Measurements from ENCODE around the gene ARHGEF40.
A peak's percentile ranks its signal among the peaks of the same experiment; 100 is the strongest.

The ARHGEF40 gene

DNA sequence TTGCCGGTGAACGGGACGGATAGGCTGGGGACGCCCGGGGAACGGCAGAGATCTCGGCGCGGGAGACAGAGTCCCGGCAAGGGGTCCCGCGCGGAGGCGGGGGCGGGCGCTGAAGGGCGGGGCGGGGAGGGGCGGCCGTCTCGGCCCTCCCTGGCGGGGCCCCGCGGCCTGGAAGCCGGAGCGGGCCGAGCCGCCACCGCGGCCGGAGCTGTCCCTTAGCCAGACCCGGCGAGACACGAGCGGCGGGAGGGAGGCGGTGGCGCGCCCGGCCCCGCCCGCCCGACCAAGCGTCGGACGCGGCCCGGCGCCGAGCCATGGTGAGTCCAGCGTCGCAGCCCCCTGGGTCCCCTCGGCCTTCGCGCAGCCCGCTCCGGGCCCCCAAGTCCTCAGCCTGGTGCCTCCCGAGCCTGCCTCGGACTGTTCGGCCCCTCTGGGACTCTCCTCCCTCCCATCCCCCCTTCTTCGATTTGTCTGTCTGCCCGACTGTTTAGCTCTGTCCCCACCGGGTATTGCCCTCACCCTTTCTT is at the start of gene ARHGEF40:
Gene ARHGEF40 (plus strand): TSS at position 222 of the 527 bp plus-strand sequence. CDS start 93 bp downstream, at position 315.
- DNase-seq: peak; percentile 26

DNA sequence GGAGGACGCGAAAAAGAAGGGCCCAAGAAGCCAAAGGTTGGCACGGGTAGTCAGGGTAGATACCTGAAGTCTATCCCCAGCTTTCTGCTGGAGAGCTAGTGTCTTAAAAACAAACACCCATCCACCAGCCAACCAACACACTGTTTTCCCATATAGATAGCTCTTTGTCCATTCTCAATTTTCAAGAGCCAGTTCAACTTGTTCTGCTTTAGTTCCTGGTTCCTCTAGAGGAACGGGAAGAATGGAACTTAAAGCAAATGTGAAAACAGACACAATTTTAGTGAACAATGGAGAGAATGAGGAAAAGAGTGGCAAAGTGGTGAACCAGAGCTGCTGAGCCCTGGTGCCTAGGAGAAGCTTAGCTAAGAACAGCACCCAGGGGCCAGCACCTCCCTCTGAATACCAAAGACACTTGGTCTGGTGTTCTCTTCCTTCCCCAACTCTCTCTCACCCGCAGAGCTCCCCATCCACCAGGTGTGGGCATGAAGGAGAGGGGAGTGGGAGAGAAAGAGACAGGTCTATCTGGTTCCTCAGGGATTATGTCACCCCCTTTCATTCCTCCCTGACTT is 49.0 kb upstream of the ARHGEF40 start:
- DNase-seq: no peak

DNA sequence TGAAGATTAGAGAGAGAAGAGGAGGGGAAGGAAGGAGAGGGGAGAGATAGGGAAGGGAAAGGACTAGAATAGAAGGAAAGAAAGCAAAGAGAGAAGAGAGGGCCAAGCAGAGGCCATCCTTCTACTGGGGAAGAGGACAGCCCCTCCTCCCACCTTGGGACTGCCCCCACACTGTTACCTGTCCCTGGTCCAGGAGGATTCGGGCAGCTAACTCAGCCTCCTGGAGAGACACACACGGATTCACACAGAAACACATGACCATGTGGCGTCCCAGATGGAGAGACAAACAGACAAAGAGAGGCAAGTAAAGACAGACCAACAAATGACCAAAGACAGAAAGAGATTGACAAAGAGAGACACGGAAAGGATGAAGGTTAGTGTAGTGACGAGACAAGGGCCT is 47.4 kb upstream of the ARHGEF40 start:
- no peak for DNase-seq

DNA sequence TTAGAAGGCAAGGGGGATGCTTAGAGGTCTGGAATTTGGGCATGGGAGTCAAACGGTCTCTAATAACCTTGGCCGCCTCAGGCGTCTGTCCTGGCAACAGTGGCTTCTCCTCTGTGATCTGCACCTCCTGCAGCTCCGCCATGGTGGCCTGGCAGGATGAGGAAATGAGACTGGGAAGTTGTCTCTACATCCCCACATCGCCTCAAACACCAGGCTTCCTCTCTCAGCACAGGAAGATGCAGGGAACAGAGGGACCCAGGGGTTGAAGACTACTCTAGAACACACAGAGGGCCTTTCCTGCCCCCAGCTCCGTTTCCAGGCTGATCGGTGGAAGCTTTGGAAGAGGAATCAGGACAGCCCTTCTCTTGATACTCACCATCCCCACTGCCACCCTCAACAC is 46.9 kb upstream of the ARHGEF40 start:
- no peak for DNase-seq

DNA sequence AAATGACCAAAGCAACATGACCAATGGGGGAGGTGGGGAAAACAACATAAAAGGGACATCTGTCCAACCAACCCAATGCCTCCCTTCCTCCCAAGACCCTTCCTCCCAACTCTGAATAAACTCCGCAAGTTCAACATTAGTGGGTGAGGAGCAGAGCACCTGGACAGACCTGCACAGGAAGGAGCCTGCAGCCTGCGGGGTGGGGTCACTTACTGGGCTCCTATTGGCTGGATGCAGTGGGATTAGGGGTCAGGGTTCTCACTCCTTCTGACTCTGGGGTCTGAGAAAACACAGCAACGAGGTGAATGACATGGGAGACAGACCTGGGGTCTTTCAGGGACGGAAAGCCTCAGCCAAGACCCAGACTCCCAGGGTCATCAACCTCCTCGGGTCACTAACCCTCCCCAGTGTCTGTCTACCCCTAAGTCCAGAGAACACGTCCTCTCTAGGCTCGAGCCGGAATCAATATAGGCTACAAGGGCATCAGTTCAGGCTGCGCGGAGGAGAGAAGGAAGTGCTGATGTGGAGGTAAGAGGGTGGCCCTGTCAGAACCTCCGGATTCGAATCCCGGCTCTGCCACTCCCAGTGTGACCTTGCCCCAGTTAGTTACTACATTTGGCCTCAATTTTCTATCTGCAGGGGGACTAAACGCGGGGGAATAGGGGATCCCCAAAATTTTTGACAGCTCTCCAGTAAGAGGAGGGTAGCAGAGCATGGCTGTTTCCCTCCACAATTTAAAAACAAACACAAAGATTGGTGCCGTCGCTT is 46.1 kb upstream of the ARHGEF40 start:
- no peak for DNase-seq

DNA sequence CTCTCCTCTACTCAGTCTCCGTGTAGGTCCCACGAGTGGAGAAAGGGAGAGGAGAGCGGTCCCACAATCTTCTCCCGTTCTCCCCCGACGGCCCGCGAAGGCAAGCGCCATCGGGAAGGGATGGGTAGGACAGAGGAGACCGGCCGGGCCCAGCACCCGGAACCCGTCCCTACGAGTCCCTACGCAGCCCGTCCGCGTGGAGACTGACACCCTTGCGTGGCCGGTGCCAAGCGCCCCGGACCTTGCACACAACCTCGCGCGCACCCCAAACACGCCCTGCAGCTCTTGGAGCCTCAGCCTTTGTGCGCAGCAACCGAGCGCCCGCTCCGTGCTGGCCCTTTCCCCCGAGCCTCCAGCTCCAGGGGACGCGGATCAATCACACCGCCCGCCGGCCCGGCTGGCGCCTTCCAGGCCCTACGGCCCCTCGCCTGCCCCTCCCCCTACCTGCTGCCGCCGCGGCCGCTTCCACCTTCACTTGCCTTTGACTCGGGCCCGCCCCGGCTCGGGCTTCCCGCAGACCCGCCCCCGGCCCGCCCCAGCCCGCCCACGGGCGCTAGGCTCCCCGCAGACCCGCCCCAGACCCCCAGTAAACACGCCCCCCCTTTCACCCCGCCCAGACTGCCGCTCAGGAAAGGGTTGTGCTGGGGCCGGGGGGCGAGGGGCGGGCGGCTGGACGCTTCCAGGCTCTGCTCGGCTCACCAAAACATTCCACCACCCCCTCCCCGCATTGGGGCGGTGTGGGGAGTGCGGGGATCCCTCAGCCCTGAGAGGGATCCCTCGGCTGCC is 45.3 kb upstream of the ARHGEF40 start, which contains the start of gene NDRG2:
Gene NDRG2 (minus strand): TSS at position 477 of the 786 bp plus-strand sequence. CDS start 1,746 bp downstream, outside the sequence.
- peak; percentile 68 for DNase-seq

DNA sequence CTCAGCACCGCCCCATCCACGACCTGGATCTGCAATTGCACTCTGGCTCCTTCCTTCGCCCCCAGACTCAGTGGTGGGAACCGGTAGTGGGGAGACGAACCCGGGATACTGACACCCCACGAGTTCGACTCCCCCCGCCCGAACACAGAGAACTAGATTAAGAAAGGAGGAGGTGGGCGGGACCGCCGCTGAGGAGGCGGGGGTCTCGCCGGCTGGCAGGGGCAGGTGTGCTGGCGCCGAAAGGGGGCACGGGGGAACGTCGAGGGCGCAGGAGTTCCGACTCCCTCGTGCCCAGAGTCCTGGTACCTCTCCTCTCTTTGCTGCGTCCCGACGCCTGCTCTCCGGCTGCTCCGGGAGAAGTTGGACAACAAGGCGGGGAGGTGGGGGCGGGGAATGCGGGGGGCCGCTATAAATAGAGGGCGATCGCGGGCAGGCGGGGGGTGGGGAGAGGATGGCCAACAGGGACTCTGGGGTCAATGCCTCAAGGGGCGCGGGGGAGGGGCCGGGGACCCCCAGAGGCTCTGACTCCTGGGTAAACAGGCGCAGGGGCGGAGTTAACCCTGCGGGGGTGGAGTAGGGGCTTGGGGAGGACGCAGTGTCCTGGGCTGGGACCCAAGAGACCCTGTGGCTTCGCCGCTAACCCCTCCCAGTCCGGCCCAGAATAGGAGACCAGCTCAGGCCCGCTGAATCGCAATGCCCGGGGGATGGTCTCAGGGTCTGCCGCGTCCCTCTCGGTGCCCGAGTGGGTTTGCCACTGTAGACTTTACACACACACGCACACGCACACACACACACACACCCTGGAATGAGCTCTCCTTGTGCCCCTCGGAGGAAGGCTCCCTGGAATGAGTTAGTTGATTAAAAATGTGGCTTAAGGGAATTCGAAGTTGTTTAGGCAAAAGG is 44.5 kb upstream of the ARHGEF40 start:
- no peak for DNase-seq

DNA sequence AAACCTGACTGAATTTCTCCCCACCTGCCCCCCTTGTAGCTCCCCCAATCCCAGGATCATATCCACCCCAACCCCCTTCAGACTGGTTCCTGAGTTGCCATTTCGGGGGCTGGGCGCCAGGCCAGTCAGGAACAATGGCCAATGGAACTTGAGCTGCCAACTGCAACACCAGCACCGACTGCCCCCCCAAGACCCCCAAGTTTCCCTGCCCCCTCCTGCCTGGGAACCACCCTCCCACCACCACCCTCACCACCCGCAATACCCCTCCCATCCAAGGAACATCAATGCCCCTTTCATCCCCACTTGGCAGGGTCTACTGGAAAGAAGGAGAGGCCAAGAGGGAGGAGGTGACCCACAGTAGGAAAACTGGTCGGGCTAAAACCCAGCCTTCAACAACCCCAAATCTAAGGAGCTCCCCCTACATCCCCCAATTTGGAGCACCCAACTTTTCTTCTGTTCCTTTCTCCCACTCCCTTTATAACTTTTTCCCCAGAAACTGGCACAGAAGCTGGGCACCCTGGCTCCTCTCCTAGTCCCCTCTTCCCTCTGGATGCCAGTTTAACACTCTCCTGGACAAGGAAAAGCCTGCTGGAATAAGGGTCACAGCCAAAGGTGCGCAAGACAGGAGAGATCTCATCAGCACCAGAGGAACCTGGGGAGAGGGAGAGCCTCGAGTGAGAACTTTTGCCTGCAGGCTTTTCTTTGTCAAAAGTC is 43.7 kb upstream of the ARHGEF40 start:
- no peak for DNase-seq

DNA sequence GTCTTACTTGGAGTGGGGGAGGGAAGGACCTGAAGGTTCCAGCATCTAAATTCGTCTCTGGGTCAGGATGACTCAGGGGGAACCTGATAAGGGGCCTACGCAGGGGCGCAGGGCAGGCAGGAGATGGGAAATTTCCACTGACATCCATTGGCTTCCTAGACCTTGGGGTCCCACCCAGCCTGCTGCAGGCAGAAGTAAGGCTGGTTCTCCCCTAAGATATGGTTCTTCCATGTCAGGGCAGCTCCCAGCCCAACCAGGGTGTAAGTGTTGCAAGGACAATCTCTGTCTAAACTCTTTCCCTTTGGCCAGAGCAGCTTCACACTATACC is 43.2 kb upstream of the ARHGEF40 start:
- DNase-seq: no peak

DNA sequence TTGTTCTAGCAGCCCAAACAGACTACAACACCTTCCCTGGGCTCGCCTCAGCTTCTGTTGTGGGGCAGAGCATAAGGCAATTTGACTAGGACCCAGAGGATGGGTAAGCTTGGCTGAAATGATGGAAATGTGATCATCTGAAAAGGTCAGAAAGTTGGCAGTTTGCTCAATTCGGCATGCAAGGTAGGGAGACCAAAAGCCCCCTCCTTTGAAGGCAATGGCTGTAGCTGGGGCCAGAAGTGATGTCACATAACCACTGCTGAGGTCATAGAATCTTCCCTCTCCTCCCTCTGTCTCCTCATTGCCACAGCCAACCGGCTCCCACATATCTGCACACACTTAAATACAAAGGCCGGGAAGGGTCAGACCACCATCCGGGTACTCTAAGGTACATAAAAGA is 40.2 kb upstream of the ARHGEF40 start, which contains the start of gene TPPP2:
Gene TPPP2 (plus strand): TSS at position 301 of the 400 bp plus-strand sequence. CDS start 365 bp downstream, outside the sequence.
- no peak for DNase-seq

DNA sequence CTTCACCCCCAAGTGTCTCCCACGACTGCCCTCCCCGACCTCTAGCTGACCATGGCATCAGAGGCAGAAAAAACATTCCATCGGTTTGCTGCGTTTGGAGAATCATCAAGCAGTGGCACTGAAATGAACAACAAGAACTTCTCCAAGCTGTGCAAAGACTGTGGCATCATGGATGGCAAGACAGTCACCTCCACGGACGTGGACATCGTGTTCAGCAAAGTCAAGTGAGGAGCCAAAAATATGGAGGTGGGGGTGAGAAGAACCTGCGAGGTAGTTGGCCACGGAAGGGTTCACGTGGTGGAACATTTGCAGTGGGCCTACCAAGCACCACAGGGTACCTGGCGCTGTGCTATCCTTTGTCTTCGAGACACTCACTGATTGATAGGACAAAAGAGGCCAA is 39.6 kb upstream of the ARHGEF40 start:
- DNase-seq: no peak

DNA sequence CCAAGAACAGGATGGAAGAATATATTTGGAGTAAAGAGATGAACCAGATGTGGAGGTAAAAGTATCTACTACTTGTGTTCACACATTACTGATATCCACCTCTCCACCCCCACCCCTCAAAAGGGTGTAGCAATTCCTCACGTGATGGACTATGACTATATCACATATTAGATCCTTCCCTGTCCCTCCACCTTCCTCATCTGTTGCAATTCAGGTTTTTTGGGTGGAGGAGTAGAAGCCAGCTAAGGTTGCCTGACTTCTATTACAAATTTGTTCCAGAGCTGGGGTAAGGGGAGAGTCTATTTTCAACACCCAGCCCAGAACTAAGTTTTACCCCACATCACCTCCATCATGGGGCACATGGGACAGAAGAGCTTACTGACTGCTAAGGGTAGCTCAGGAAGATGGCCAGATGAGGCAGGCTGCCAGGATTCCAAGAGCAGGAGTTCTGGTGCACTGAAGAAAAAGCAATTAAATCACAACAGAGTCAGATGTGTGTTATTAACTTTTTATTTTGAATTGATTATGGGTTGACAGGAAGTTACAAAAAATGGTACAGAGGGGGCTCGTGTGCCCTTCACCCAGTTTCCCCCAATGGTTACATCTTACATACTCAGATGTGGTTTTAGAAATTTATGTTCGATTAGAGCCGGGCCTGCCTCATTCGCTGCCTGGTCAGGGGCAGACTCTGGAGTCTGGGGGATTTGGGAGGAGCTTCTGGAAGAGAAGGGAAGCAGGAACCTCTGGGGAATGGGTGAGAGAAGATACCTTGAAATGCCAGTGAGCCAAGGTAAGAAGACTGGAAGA is 37.6 kb upstream of the ARHGEF40 start:
- no peak for DNase-seq

DNA sequence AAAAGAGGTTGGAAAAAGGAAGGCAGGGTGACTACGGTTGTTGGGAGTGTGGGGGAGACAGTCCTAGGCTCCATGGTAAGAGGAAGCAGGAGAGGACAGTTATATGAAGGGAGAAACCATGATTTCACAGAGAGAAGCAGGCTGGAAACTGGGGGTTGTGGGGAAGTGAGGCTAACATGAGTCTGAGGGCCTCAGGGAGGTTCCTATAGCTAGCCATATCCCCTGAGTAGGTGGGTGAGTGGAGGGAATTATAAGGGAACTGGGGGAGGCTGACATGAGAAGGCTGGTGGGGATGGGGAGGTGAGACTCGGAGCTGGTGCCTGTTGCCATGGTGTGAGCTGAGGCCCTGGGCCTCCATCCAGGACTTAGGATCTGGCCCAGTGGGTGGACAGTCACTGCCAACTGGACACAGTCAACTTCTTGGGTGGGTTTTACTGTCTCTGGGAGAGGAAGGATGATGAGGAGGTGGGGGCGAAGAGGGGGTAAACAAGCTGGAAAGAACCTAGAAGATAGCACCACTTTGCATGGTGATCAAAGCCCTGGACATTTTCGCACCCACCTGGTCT is 36.9 kb upstream of the ARHGEF40 start:
- DNase-seq: no peak

DNA sequence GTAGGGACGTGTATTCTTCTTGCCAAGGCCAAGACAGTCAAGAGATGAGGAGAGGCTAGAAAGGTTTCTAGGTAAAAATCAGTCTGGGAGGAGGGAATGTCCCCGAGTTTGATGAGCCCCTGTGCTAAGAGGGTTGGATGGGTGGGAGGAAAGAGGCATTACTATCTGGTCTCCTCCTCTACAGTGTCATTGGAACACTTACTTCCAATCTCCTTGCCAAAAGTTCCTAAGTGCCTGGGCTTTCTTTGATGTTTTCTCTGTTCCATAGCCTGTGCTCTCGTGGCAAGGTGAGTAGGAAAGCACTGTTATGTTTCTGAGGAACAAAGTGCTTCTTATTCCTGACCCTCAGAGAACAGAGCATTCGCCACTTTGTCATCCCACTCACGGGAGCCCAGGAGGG is 35.4 kb upstream of the ARHGEF40 start, which contains the start of gene RNASE13:
Gene RNASE13 (minus strand): TSS at position 101 of the 400 bp plus-strand sequence. CDS start 519 bp downstream, outside the sequence.
- DNase-seq: no peak

DNA sequence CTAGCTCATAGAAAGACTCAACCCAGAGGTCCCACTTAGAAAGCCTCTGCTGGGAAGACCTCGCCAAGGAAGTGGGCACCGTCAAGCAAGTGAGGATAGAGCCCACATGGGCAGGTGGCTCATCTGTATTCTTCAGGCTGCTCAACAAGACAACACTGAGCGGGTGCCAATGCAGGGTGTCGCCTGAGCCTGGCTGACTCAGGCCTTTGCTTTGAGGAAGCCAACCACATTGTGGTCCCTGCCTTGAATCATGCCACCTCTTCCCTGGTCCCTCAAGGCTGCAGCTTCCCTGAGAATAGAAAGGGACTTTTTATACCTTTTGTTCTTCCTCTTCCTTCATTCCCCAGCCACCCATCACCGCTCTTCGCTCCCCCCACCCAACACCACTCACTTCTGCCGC is 33.4 kb upstream of the ARHGEF40 start:
- DNase-seq: no peak

DNA sequence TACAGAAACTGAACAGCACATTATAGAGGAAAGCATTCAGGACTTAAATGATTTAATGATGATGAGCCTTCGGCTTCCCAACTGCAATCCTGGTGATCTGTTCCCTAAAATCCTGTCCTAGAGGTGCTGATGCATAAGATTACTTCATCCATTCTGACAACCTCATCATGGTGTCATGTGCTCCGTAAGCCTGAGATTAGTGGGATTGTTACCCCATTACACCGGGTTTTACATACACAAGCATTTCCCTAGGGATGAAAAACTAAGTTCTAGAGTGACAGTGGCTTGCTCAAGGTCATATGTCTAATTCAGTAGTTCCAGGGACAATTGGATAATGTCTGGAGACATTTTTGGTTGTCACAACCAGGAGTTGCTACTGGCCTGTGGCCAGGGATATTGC is 32.9 kb upstream of the ARHGEF40 start:
- DNase-seq: no peak

DNA sequence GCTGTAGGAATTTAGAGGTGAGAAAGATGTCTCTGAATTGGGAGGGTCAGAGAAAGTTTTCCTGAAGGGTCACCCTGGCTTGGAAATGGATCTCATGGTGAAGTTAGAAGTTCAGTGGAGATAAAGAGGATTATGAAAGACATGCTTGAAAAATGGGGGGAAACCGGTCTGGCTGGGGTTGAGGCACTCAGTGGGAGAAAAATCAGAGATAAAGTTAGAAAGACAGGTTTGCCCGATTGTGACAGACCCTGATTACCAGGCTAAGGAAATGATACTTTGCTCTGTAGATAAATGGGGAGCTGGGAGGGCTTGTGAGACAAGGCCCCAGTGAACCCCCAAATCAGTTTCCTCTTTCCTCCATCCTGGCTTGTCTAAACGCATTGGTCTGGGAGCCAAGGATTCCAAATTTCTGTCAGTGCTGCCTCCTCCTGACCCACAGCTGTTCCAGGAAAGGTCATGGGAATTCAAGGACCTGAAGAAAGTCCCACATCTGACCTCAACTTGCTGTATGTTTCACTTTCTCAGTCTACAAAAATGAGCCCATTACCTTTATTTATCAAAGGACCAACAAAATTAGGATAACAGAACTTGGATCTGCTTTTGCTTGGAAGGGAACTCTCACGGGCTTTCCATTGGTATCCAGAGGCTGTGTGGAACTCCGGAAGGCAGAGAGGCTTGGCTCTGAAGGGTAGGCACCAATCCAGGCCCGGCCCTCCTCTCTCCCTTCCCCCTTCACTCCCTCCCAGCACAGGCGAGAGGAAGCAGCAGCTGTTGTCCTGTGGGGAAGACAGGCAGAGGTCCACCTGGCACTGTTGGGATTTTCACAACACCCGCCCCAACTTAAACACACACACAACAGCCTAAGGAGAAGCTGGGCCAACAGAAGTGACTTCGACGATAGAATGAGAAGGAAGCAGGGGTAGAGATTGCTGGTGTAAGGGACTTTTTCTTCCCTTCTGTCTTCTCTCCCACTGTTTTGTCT is 31.4 kb upstream of the ARHGEF40 start:
- no peak for DNase-seq

DNA sequence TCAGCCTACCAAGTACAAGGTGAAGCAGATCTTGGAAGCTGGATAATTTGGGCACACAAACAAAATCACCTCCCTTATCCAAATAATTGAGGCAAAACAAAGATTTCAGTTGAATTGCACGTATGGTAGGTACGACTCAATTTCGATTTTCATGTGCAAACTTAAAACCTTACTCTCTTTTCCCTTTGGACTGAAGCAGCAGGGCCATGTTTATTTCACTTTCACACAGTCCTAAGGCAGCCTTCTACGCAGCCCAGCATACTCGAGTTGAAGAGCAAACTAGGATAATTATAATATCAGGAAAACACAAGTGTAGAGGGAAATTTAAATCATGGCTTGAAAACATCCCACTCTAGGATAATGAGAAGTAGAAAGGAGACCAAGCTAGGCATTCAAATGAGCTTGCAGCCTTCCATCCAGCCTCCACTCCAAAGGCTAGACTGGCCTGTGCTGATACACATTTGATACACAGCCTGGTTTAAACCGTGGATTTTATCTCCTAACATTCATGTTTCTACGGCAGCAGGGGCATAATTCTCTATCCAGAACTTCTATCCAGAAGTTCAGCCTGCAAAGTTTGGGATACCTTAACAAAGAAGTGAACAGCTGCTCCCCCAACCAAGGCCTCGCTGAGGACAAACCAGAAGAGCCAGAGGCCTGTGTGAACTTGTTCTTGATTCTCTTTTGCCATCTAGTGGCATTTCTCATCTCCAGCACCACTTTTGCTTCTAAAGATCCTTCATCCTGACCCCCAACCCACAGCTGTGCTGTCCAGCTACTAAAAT is 30.3 kb upstream of the ARHGEF40 start:
- no peak for DNase-seq

All from stimulated activated CD4-positive, alpha-beta T cell treated with anti-CD3 and anti-CD28 coated beads, Interleukin-12 subunit alpha, Interleukin-12 subunit beta, amount 100 ng/mL, for 4 hours (primary cell).